Stomach (tissue), 4 donors: ENCODE data around the gene TRAF3.

Experiments
- CTCF ChIP-seq, 7 experiments: fragments of 450-650 bp in 4 of 7; fragments of 200-600 bp in 3 of 7; sonication (generic) in 3 of 7; IDR thresholded peaks; one replicate each; pipeline ENCODE4 v1.5.1; 2016 to 2019; ENCODE audit warnings: antibody characterized with exemption in 7 of 7, control low read depth in 2 of 7, mild to moderate bottlenecking in 1 of 7
- EP300 ChIP-seq: sonication (generic); formaldehyde crosslinking; IDR thresholded peaks from one replicate; pipeline ENCODE4 v1.6.1; 2017; ENCODE audit warnings: antibody characterized with exemption
- POLR2A ChIP-seq, 4 donors: fragments of 450-650 bp; IDR thresholded peaks; one replicate each; pipeline ENCODE4 v1.6.1; 2016; ENCODE audit warnings: antibody characterized with exemption in 4 of 4, control low read depth in 2 of 4, mild to moderate bottlenecking in 1 of 4, moderate library complexity in 1 of 4
- POLR2AphosphoS5 ChIP-seq, 3 donors: sonication (generic); formaldehyde crosslinking; IDR thresholded peaks; one replicate each; pipeline ENCODE4 v1.6.1; 2016; ENCODE audit warnings: antibody characterized with exemption in 3 of 3

- TF ChIP-seq CTCF (IDR thresholded peaks at IDR 0.05) (no peak), POLR2AphosphoS5 (IDR thresholded peaks at IDR 0.05) (no peak), POLR2A (IDR thresholded peaks at IDR 0.05) (no peak), EP300 (no peak)
Measured at GRCh38 chr14:102940729-102941362, 163.6 kb downstream of the TRAF3 start.
